Liver (tissue), 9 donors: ENCODE measurements around the gene C6orf89. TPM values are rescaled to one million over a fixed set of nuclear protein-coding genes. Genes with fewer than 3 reads are reported as not detected.

Experiments used
- DNase-seq: peaks from one replicate; pipeline ENCODE4 v3.0.0-alpha.2; 2017; ENCODE audit warnings: low spot score
- H3K27ac ChIP-seq, 2 donors: one replicate each; pipeline ENCODE4 v1.7.0; 2013; ENCODE audit warnings: inconsistent platforms in 2 of 2, low read length in 2 of 2, control low read depth in 1 of 2, low read depth in 1 of 2, mild to moderate bottlenecking in 1 of 2
- H3K27me3 ChIP-seq, 4 donors: one replicate each; pipeline versions ENCODE4 v1.6.1 to v1.7.0; 2013; ENCODE audit warnings: low read length in 3 of 4, inconsistent platforms in 1 of 4, mild to moderate bottlenecking in 1 of 4, moderate library complexity in 1 of 4; ENCODE audit not compliant: control insufficient read depth in 4 of 4, insufficient read depth in 4 of 4
- H3K36me3 ChIP-seq, 4 donors: one replicate each; pipeline versions ENCODE4 v1.6.1 to v1.7.0; 2013; ENCODE audit warnings: low read length in 3 of 4, mild to moderate bottlenecking in 3 of 4, low read depth in 1 of 4, moderate library complexity in 1 of 4; ENCODE audit not compliant: control insufficient read depth in 4 of 4, insufficient read depth in 3 of 4
- H3K4me1 ChIP-seq, 4 donors: one replicate each; pipeline versions ENCODE4 v1.6.1 to v1.7.0; 2013; ENCODE audit warnings: low read length in 3 of 4, mild to moderate bottlenecking in 3 of 4, moderate library complexity in 1 of 4; ENCODE audit not compliant: control insufficient read depth in 4 of 4, insufficient read depth in 4 of 4
- H3K4me3 ChIP-seq, 3 donors: one replicate each; pipeline versions ENCODE4 v1.6.1 to v1.7.0; 2013; ENCODE audit warnings: low read length in 3 of 3, control low read depth in 1 of 3, low read depth in 1 of 3, mild to moderate bottlenecking in 1 of 3
- H3K9ac ChIP-seq, 2 donors: one replicate each; pipeline ENCODE4 v1.7.0; 2013; ENCODE audit warnings: low read length in 2 of 2, mild to moderate bottlenecking in 2 of 2, moderate library complexity in 2 of 2, control low read depth in 1 of 2, low read depth in 1 of 2
- H3K9me3 ChIP-seq, 4 donors: one replicate each; pipeline versions ENCODE4 v1.6.1 to v1.7.0; 2013; ENCODE audit warnings: low read length in 3 of 4; ENCODE audit not compliant: control insufficient read depth in 4 of 4
- ATF3 ChIP-seq: IDR thresholded peaks from 2 replicates; pipeline ENCODE4 v1.6.1; 2016; ENCODE audit warnings: antibody characterized with exemption
- CTCF ChIP-seq: fragments of 150-350 bp; IDR thresholded peaks from 2 replicates; pipeline ENCODE4 v1.5.1; 2017; ENCODE audit warnings: improper control_type of control experiment, low read depth, low read length; ENCODE audit not compliant: missing input control
- EGR1 ChIP-seq, 2 donors: IDR thresholded peaks; 2 replicates each; pipeline ENCODE4 v1.6.1; 2016 to 2018; ENCODE audit warnings: antibody characterized with exemption in 2 of 2, low read depth in 2 of 2
- FOXA1 ChIP-seq: IDR thresholded peaks from 2 replicates; pipeline ENCODE4 v1.6.1; 2016; ENCODE audit warnings: antibody characterized with exemption
- FOXA2 ChIP-seq: IDR thresholded peaks from 2 replicates; pipeline ENCODE4 v1.6.1; 2016; ENCODE audit warnings: antibody characterized with exemption
- GABPA ChIP-seq, 2 donors: IDR thresholded peaks in 1 of 2; conservative IDR thresholded peaks in 1 of 2; 2 replicates each; pipeline ENCODE4 v1.6.1; 2016; ENCODE audit warnings: antibody characterized with exemption in 2 of 2, mild to moderate bottlenecking in 1 of 2, moderate library complexity in 1 of 2
- HNF4G ChIP-seq: IDR thresholded peaks from 2 replicates; pipeline ENCODE4 v1.6.1; 2016; ENCODE audit warnings: antibody characterized with exemption
- JUND ChIP-seq, 2 donors: IDR thresholded peaks; 2 replicates each; pipeline ENCODE4 v1.6.1; 2016; ENCODE audit warnings: antibody characterized with exemption in 2 of 2
- MAX ChIP-seq: IDR thresholded peaks from 2 replicates; pipeline ENCODE4 v1.6.1; 2016; ENCODE audit warnings: antibody characterized with exemption
- NR2F2 ChIP-seq: IDR thresholded peaks from 2 replicates; pipeline ENCODE4 v1.6.1; 2016; ENCODE audit warnings: antibody characterized with exemption
- REST ChIP-seq: IDR thresholded peaks from 2 replicates; pipeline ENCODE4 v1.6.1; 2016; ENCODE audit warnings: antibody characterized with exemption, mild to moderate bottlenecking
- SP1 ChIP-seq: IDR thresholded peaks from 2 replicates; pipeline ENCODE4 v1.6.1; 2018; ENCODE audit warnings: antibody characterized with exemption, mild to moderate bottlenecking
- TAF1 ChIP-seq: conservative IDR thresholded peaks from 2 replicates; pipeline ENCODE4 v1.6.1; 2016; ENCODE audit warnings: antibody characterized with exemption, mild to moderate bottlenecking
- YY1 ChIP-seq: IDR thresholded peaks from 2 replicates; pipeline ENCODE4 v1.6.1; 2016; ENCODE audit warnings: antibody characterized with exemption, mild to moderate bottlenecking
- ZBTB33 ChIP-seq: IDR thresholded peaks from 2 replicates; pipeline ENCODE4 v1.6.1; 2016; ENCODE audit warnings: antibody characterized with exemption
- WGBS: extraction: QIAGEN DNeasy Blood & Tissue Kit; methylation state at CpG from one replicate; pipeline ENCODE4 v1.1.7; 2013; 5-methylcytosine and 5-hydroxymethylcytosine counted together
- polyA plus RNA-seq, 2 donors: library from polyadenylated mRNA; stranded (reverse) in 1 of 2; unstranded in 1 of 2; fragments of 200-250 nt in 1 of 2; fragments of >200 nt in 1 of 2; fragmentation: Nextera tagmentation in 1 of 2; extraction: Ambion mirVana in 1 of 2; gene quantifications; one replicate each; pipeline versions ENCODE4 v1.2.1 to v1.2.3, GENCODE V29; 2013 to 2015
- total RNA-seq, 2 donors: library from RNA; depleted of rRNA; stranded (reverse); fragments of >200 nt; gene quantifications; one replicate each; pipeline ENCODE4 v1.2.3, GENCODE V29; 2014
- donor health status: healthy.
- donor health status: healthy.
- donor health status: healthy.
- donor health status: healthy.
- donor health status: healthy.

The C6orf89 gene
- total and polyA plus RNA-seq, 4 donors = 14.0 to 27.2 (median 21.0) TPM

GRCh38 chr6:36841756-36842155 is 44.0 kb upstream of the C6orf89 start (continued):
- TF ChIP-seq YY1 (no peak), GABPA (IDR thresholded peaks at IDR 0.05 in 1 of 2, conservative IDR thresholded peaks at IDR 0.05 in 1 of 2) (no peak), SP1 (no peak), JUND (IDR thresholded peaks at IDR 0.05) (no peak)

GRCh38 chr6:36843170-36843569 is 42.6 kb upstream of the C6orf89 start:
- H3K27me3 ChIP-seq = peaks cover 0 to 6% (median 2%) of the 10 kb centered on the region in 4 donors
- no peak for DNase-seq
- H3K27ac ChIP-seq = no peak overlapping the region
- 97% methylated on average over 4 of the region's 4 CpGs for WGBS
- no peaks in the 10 kb centered on the region for H3K9me3 ChIP-seq
- TF ChIP-seq EGR1 (IDR thresholded peaks at IDR 0.05; ENCODE audit: low read depth in 2 of 2) (no peak), NR2F2 (no peak), ZBTB33 (no peak), REST (no peak), FOXA2 (no peak), HNF4G (no peak), GABPA (IDR thresholded peaks at IDR 0.05 in 1 of 2, conservative IDR thresholded peaks at IDR 0.05 in 1 of 2) (no peak), CTCF (no peak), FOXA1 (no peak), YY1 (no peak), SP1 (no peak), JUND (IDR thresholded peaks at IDR 0.05) (no peak), TAF1 (no peak), MAX (no peak), ATF3 (no peak)
- H3K36me3 ChIP-seq = no peaks in the 10 kb centered on the region
- no peak overlapping the region for H3K4me3 ChIP-seq
- H3K4me1 ChIP-seq = peaks cover 6 to 19% (median 11%) of the 10 kb centered on the region in 4 donors
- no peak overlapping the region for H3K9ac ChIP-seq
